Measurements from ENCODE around the gene P2RX7. TPM values are rescaled to one million over a fixed set of nuclear protein-coding genes. Genes with fewer than 3 reads are reported as not detected.

P2RX7 gene
- total RNA-seq, 1 experiment from 2014 or later, result 0.23 TPM

GRCh38 chr12:121184425-121184824 is 51.7 kb downstream of the P2RX7 start:
- Histone ChIP-seq H3K9me3 (ENCODE audit: control insufficient read depth, insufficient read depth, low read depth, low read length) (no peaks in the 10 kb centered on the region), H3K4me3 (ENCODE audit: low read depth in 2 of 2, low read length in 2 of 2) (no peak overlapping the region), H3K4me1 (ENCODE audit: control insufficient read depth, insufficient read depth, low read length) (no peaks in the 10 kb centered on the region), H3K36me3 (ENCODE audit: control insufficient read depth, insufficient read depth, low read length) (no peaks in the 10 kb centered on the region), H3K27me3 (ENCODE audit: control insufficient read depth, insufficient read depth, low read length) (no peaks in the 10 kb centered on the region), H3K27ac (ENCODE audit: low read length) (no peak overlapping the region)
- BruUV-seq (replicated peaks), result no TSS peak
- CTCF ChIA-PET, result no interaction called here
- DNase-seq (ENCODE audit: low read depth, low spot score) (no peak), ATAC-seq (no peak)
- in situ Hi-C loops (cut with HindIII; ENCODE audit: low pct_unique_long_range_greater_than_20kb, low sequenced_read_pairs) (no loop called here), intact Hi-C loops (cut with micrococcal nuclease; ENCODE audit: unreplicated experiment) (no loop called here)
- TF ChIP-seq REST (IDR thresholded peaks at IDR 0.05; ENCODE audit: insufficient read depth in 1 of 2, low read depth in 2 of 2, low read length in 1 of 2) (no peak), POLR2AphosphoS5 (IDR thresholded peaks at IDR 0.05; ENCODE audit: low read depth, low read length) (no peak), TCF7L2 (IDR thresholded peaks at IDR 0.05; ENCODE audit: low read depth, low read length) (no peak), SIN3A (IDR thresholded peaks at IDR 0.05; ENCODE audit: borderline replicate concordance, insufficient read depth, low read depth, low read length) (no peak)
- TF ChIP-seq, protein P1, sequence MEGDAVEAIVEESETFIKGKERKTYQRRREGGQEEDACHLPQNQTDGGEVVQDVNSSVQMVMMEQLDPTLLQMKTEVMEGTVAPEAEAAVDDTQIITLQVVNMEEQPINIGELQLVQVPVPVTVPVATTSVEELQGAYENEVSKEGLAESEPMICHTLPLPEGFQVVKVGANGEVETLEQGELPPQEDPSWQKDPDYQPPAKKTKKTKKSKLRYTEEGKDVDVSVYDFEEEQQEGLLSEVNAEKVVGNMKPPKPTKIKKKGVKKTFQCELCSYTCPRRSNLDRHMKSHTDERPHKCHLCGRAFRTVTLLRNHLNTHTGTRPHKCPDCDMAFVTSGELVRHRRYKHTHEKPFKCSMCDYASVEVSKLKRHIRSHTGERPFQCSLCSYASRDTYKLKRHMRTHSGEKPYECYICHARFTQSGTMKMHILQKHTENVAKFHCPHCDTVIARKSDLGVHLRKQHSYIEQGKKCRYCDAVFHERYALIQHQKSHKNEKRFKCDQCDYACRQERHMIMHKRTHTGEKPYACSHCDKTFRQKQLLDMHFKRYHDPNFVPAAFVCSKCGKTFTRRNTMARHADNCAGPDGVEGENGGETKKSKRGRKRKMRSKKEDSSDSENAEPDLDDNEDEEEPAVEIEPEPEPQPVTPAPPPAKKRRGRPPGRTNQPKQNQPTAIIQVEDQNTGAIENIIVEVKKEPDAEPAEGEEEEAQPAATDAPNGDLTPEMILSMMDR (IDR thresholded peaks at IDR 0.05), result no peak
- POLR2A ChIA-PET, result no interaction called here

GRCh38 chr12:121184984-121185889 is 52.6 kb downstream of the P2RX7 start:
- Histone ChIP-seq H3K36me3 (ENCODE audit: control insufficient read depth, insufficient read depth, low read length) (no peaks in the 10 kb centered on the region), H3K4me3 (ENCODE audit: low read depth in 2 of 2, low read length in 2 of 2) (no peak overlapping the region), H3K27me3 (ENCODE audit: control insufficient read depth, insufficient read depth, low read length) (no peaks in the 10 kb centered on the region), H3K4me1 (ENCODE audit: control insufficient read depth, insufficient read depth, low read length) (no peaks in the 10 kb centered on the region), H3K9me3 (ENCODE audit: control insufficient read depth, insufficient read depth, low read depth, low read length) (no peaks in the 10 kb centered on the region), H3K27ac (ENCODE audit: low read length) (no peak overlapping the region)
- ATAC-seq (no peak), DNase-seq (ENCODE audit: low read depth, low spot score) (no peak)
- BruUV-seq (replicated peaks), result no TSS peak
- TF ChIP-seq, protein P1 (IDR thresholded peaks at IDR 0.05), result no peak
- no peak for TF ChIP-seq REST (IDR thresholded peaks at IDR 0.05; ENCODE audit: insufficient read depth in 1 of 2, low read depth in 2 of 2, low read length in 1 of 2)
- ChIA-PET CTCF (no interaction called here), POLR2A (interaction anchor here (0.6 kb wide), 1 partner anchor 658 kb away, joined by 7 read pairs; no protein-coding TSS in a partner anchor)
- in situ Hi-C loops (cut with HindIII; ENCODE audit: low pct_unique_long_range_greater_than_20kb, low sequenced_read_pairs), result no loop called here
- intact Hi-C loops (cut with micrococcal nuclease; ENCODE audit: unreplicated experiment), result no loop called here

All from Panc1 (cell line).